K562 (cell line): Measurements from ENCODE around the gene DENND5B. TPM values are rescaled to one million over a fixed set of nuclear protein-coding genes. Genes with fewer than 3 reads are reported as not detected.

Experiments
- DACH1 ChIP-seq: fragments of 450-650 bp; IDR thresholded peaks from 2 replicates; pipeline ENCODE4 v1.6.1; 2018; ENCODE audit not compliant: partially characterized antibody
- ESRRA ChIP-seq: fragments of 450-650 bp; IDR thresholded peaks from 2 replicates; pipeline ENCODE4 v1.6.1; 2014; ENCODE audit warnings: low read depth, mild to moderate bottlenecking, moderate library complexity, borderline replicate concordance
- KLF16 ChIP-seq: IDR thresholded peaks from 2 replicates; pipeline ENCODE4 v1.6.1; 2016; ENCODE audit warnings: antibody characterized with exemption
- MTA3 ChIP-seq: fragments of 450-650 bp; formaldehyde crosslinking; IDR thresholded peaks from 2 replicates; pipeline ENCODE4 v1.6.1; 2017; ENCODE audit warnings: mild to moderate bottlenecking, borderline replicate concordance
- NR2C2 ChIP-seq, 2 experiments: fragments of 200-800 bp in 1 of 2; sonication (Bioruptor generic) in 1 of 2; sonication (generic) in 1 of 2; formaldehyde crosslinking in 1 of 2; IDR thresholded peaks; 2 replicates each; pipeline versions ENCODE4 v1.6.1 to v1.8.0; 2016 to 2022; ENCODE audit warnings: mild to moderate bottlenecking in 1 of 2, missing compliant biosample characterization in 1 of 2, missing genetic modification characterization in 1 of 2, missing genetic modification reagents in 1 of 2
- TCF3 ChIP-seq: sonication (generic); formaldehyde crosslinking; IDR thresholded peaks from 2 replicates; pipeline ENCODE4 v1.4.0; 2020; ENCODE audit warnings: mild to moderate bottlenecking, missing genetic modification reagents
- ZFP30 ChIP-seq: fragments of 250-450 bp; sonication (Bioruptor Pico); IDR thresholded peaks from 2 replicates; pipeline ENCODE4 v1.8.0; 2022; ENCODE audit warnings: moderate library complexity, mild to moderate bottlenecking, inconsistent platforms, borderline replicate concordance
- ZNF212 ChIP-seq: fragments of 450-650 bp; formaldehyde crosslinking; IDR thresholded peaks from 2 replicates; pipeline ENCODE4 v1.4.0; 2020; ENCODE audit warnings: mild to moderate bottlenecking
- polyA plus RNA-seq, 8 experiments: library from polyadenylated mRNA; depleted of rRNA in 4 of 8; stranded (reverse) in 5 of 8; unstranded in 3 of 8; fragments of >200 nt; fragmentation: Nextera tagmentation in 2 of 8; fragmentation: Illumina TruSeq in 1 of 8; extraction: Ambion mirVana in 2 of 8; extraction: Trizol in 1 of 8; gene quantifications; 2 replicates each; pipeline versions ENCODE4 v1.2.1 to v1.2.3, GENCODE V29; 2011 to 2014; ENCODE audit warnings: inconsistent platforms in 1 of 8, missing spikeins in 1 of 8
- total RNA-seq, 7 experiments: library from RNA; depleted of rRNA in 6 of 7; stranded (reverse); fragments of >200 nt in 6 of 7; fragmentation: Illumina TruSeq in 2 of 7; extraction: Trizol in 2 of 7; gene quantifications; 2 replicates each; pipeline versions ENCODE4 v1.2.1 to v1.2.3, GENCODE V29; 2011 to 2021; ENCODE audit warnings: low replicate concordance in 1 of 7
- TF ChIP-seq, protein P1 (sequence below): fragments of 150-350 bp; IDR thresholded peaks from 2 replicates; pipeline ENCODE4 v1.6.1; 2014; ENCODE audit warnings: low read depth, mild to moderate bottlenecking, low read length, borderline replicate concordance
- TF ChIP-seq, protein P2 (sequence below): fragments of 450-650 bp; formaldehyde crosslinking; IDR thresholded peaks from 2 replicates; pipeline ENCODE4 v1.4.0; 2020; ENCODE audit warnings: mild to moderate bottlenecking, moderate library complexity

The DENND5B gene
- total and polyA plus RNA-seq, 9 of the 15 experiments (the other 6 are each of a cell fraction or from before 2014, with no cell fraction given): 0.99 to 6.0 (median 3.6) TPM

DNA sequence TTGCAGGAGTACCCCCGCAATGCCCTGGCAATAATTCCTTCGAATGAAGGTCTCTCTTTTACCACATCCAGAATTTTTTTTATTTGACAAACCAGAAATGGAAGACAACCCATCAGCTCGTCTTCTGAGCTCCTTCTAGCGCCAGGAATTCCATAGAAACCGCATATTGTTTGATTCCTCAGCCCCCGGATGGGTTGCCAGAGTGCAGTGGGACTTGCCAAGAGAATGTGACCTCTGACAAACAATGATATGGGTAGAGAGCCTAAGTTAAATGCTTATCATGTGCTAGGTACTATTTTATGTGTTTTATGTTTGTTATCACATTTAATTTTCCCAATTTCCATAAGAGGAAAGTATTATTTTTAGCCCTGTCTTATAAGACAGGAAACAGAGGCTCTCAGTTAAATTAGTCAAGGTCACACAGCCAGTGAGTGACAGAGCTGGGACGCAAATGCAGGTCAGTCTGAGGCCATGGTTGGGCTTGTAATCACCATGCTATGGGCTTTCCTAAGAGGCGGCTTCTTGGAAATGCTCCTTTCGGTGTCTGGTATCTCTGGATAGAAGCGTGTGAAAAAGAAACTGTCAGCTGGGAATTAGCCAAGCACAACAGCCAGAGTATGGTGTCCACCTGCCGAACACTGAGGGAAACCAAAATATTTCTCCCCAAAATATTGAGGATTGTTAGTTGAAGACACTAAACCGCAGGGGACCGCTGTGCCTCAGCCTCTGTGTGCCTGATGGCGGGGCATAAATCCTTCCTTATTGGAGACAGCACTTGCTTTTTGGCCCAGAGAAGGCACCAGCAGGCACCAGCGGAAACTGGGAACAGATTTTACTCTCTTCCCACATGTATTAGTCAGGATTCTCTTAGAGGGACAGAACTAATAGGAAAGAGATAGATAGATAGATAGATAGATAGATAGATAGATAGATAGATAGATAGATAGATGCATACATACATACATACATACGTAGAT lies 39.1 kb upstream of the DENND5B start (continued):
- TF ChIP-seq, protein P1, sequence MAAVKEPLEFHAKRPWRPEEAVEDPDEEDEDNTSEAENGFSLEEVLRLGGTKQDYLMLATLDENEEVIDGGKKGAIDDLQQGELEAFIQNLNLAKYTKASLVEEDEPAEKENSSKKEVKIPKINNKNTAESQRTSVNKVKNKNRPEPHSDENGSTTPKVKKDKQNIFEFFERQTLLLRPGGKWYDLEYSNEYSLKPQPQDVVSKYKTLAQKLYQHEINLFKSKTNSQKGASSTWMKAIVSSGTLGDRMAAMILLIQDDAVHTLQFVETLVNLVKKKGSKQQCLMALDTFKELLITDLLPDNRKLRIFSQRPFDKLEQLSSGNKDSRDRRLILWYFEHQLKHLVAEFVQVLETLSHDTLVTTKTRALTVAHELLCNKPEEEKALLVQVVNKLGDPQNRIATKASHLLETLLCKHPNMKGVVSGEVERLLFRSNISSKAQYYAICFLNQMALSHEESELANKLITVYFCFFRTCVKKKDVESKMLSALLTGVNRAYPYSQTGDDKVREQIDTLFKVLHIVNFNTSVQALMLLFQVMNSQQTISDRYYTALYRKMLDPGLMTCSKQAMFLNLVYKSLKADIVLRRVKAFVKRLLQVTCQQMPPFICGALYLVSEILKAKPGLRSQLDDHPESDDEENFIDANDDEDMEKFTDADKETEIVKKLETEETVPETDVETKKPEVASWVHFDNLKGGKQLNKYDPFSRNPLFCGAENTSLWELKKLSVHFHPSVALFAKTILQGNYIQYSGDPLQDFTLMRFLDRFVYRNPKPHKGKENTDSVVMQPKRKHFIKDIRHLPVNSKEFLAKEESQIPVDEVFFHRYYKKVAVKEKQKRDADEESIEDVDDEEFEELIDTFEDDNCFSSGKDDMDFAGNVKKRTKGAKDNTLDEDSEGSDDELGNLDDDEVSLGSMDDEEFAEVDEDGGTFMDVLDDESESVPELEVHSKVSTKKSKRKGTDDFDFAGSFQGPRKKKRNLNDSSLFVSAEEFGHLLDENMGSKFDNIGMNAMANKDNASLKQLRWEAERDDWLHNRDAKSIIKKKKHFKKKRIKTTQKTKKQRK: no peak
- TF ChIP-seq ESRRA (peak; percentile 90), DACH1 (peak; percentile 86), ZNF212 (CRISPR knock-in tag) (no peak), MTA3 (no peak), ZFP30 (CRISPR knock-in tag) (no peak), TCF3 (CRISPR knock-in tag) (peak; percentile 68), KLF16 (no peak), NR2C2 (CRISPR knock-in tag; IDR thresholded peaks at IDR 0.05) (no peak), NR2C2 (tag; IDR thresholded peaks at IDR 0.05) (peak; percentile 76)
- TF ChIP-seq, protein P2, sequence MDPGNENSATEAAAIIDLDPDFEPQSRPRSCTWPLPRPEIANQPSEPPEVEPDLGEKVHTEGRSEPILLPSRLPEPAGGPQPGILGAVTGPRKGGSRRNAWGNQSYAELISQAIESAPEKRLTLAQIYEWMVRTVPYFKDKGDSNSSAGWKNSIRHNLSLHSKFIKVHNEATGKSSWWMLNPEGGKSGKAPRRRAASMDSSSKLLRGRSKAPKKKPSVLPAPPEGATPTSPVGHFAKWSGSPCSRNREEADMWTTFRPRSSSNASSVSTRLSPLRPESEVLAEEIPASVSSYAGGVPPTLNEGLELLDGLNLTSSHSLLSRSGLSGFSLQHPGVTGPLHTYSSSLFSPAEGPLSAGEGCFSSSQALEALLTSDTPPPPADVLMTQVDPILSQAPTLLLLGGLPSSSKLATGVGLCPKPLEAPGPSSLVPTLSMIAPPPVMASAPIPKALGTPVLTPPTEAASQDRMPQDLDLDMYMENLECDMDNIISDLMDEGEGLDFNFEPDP: no peak
